ENCODE results near the gene MYCBP2.
"Not testable (repeated sequence)": the region's sequence is repeated elsewhere in the genome, so short reads cannot be mapped to it uniquely, and the experiment has no call there.

Gene MYCBP2

GRCh38 chr13:77014906-77015685, 311.8 kb downstream of the MYCBP2 start:
- peaks cover 0 to 97% (median 39%) of the 10 kb centered on the region in 4 donors for H3K4me1 ChIP-seq
- no peaks in the 10 kb centered on the region for H3K27me3 ChIP-seq
- peak overlapping the region; percentile 83 to 97 for H3K27ac ChIP-seq
- H3K9me3 ChIP-seq, result no peaks in the 10 kb centered on the region
- no peak for TF ChIP-seq CTCF (IDR thresholded peaks at IDR 0.05)
- no peak overlapping the region for H3K4me3 ChIP-seq
- peaks cover 74 to 77% (median 75%) of the 10 kb centered on the region in 3 donors for H3K36me3 ChIP-seq
- no peak for DNase-seq
- intact Hi-C loops (cut with DNase I; ENCODE audit: low total_unique reads), result no loop called here

GRCh38 chr13:77013853-77014542, 312.9 kb downstream of the MYCBP2 start:
- Histone ChIP-seq H3K9me3 (no peaks in the 10 kb centered on the region), H3K4me3 (no peak overlapping the region), H3K36me3 (peaks cover 85 to 88% (median 86%) of the 10 kb centered on the region in 3 donors), H3K27ac (peak overlapping the region; percentile 83 to 97), H3K4me1 (peaks cover 0 to 93% (median 36%) of the 10 kb centered on the region in 4 donors), H3K27me3 (no peaks in the 10 kb centered on the region)
- intact Hi-C loops (cut with DNase I; ENCODE audit: low total_unique reads), result no loop called here
- TF ChIP-seq CTCF (IDR thresholded peaks at IDR 0.05), result no peak
- no peak for DNase-seq

- H3K4me3 ChIP-seq; intact Hi-C loops (cut with DNase I; ENCODE audit: low total_unique reads); H3K27ac ChIP-seq; DNase-seq; H3K27me3 ChIP-seq; H3K9me3 ChIP-seq: not testable (repeated sequence)
- peaks cover 73 to 91% (median 73%) of the 10 kb centered on the region in 3 donors for H3K36me3 ChIP-seq
- peaks cover 0 to 90% (median 29%) of the 10 kb centered on the region in 4 donors for H3K4me1 ChIP-seq
These were observed 317.2 kb downstream of the MYCBP2 start for GRCh38 chr13:77009719-77010118.

- H3K27me3 ChIP-seq, result no peaks in the 10 kb centered on the region
- DNase-seq, result no peak
- no peak for TF ChIP-seq CTCF (IDR thresholded peaks at IDR 0.05)
- H3K27ac ChIP-seq, result no peak overlapping the region
- intact Hi-C loops (cut with DNase I; ENCODE audit: low total_unique reads), result no loop called here
- no peaks in the 10 kb centered on the region for H3K9me3 ChIP-seq
- peaks cover 0 to 90% (median 24%) of the 10 kb centered on the region in 4 donors for H3K4me1 ChIP-seq
- no peak overlapping the region for H3K4me3 ChIP-seq
- peaks cover 66 to 88% (median 66%) of the 10 kb centered on the region in 3 donors for H3K36me3 ChIP-seq
These were observed 317.9 kb downstream of the MYCBP2 start for GRCh38 chr13:77009011-77009410.

- DNase-seq; intact Hi-C loops (cut with DNase I; ENCODE audit: low total_unique reads); H3K9me3 ChIP-seq; H3K27me3 ChIP-seq; H3K4me3 ChIP-seq: not testable (repeated sequence)
- peak overlapping the region in 1 of 2 donors; percentile 21 for H3K27ac ChIP-seq
- H3K4me1 ChIP-seq, result peaks cover 0 to 90% (median 21%) of the 10 kb centered on the region in 4 donors
- peaks cover 60 to 87% (median 64%) of the 10 kb centered on the region in 3 donors for H3K36me3 ChIP-seq
These were observed 318.6 kb downstream of the MYCBP2 start for GRCh38 chr13:77008337-77008736.

GRCh38 chr13:77002590-77003190, 324.2 kb downstream of the MYCBP2 start:
- Histone ChIP-seq H3K9me3 (no peaks in the 10 kb centered on the region), H3K27me3 (no peaks in the 10 kb centered on the region), H3K4me3 (no peak overlapping the region), H3K36me3 (peaks cover 54 to 67% (median 56%) of the 10 kb centered on the region in 3 donors), H3K27ac (peak overlapping the region; percentile 19 to 23), H3K4me1 (peaks cover 0 to 76% (median 19%) of the 10 kb centered on the region in 4 donors)
- intact Hi-C loops (cut with DNase I; ENCODE audit: low total_unique reads), result no loop called here
- peak; percentile 34 to 54 for TF ChIP-seq CTCF (IDR thresholded peaks at IDR 0.05)
- no peak for DNase-seq

Data from tibial artery (tissue), 4 donors.